Activated T-helper 9 cell treated with anti-CD3 and anti-CD28 coated beads, Interleukin-2, amount 50 U/mL, for 16 hours (primary cell): ENCODE results near the gene SIRPD.
"Not testable (repeated sequence)": the region's sequence is repeated elsewhere in the genome, so short reads cannot be mapped to it uniquely, and the experiment has no call there.

ENCODE experiments used
- DNase-seq: peaks from one replicate; pipeline ENCODE4 v3.0.0-alpha.2; 2020; ENCODE audit warnings: low read depth

Gene SIRPD

GRCh38 chr20:1557605-1558004 is at the start of gene SIRPD:
Gene SIRPD, minus strand, starts transcription at chr20:1557705. Its CDS starts 52 bp downstream, at chr20:1557653.
- no peak for DNase-seq

- DNase-seq = no peak
Observed at GRCh38 chr20:1600736-1601135, 43.2 kb upstream of the SIRPD start.

- no peak for DNase-seq
Observed at GRCh38 chr20:1595333-1595732, 37.8 kb upstream of the SIRPD start.

- no peak for DNase-seq
Observed at GRCh38 chr20:1588533-1589460, 31.3 kb upstream of the SIRPD start.

GRCh38 chr20:1587781-1588532 is 30.5 kb upstream of the SIRPD start:
- no peak for DNase-seq

GRCh38 chr20:1579488-1579887 is 22.0 kb upstream of the SIRPD start:
- no peak for DNase-seq

- no peak for DNase-seq
Observed at GRCh38 chr20:1577906-1578305, 20.4 kb upstream of the SIRPD start.

GRCh38 chr20:1577313-1577712 is 19.8 kb upstream of the SIRPD start:
- not testable (repeated sequence) for DNase-seq

GRCh38 chr20:1576641-1577040 is 19.1 kb upstream of the SIRPD start:
- no peak for DNase-seq

- DNase-seq = not testable (repeated sequence)
Observed at GRCh38 chr20:1576003-1576402, 18.5 kb upstream of the SIRPD start.

- not testable (repeated sequence) for DNase-seq
Observed at GRCh38 chr20:1571583-1571982, 14.1 kb upstream of the SIRPD start.

GRCh38 chr20:1569415-1569881 is 11.9 kb upstream of the SIRPD start:
- no peak for DNase-seq

GRCh38 chr20:1568163-1568490 is 10.6 kb upstream of the SIRPD start:
- no peak for DNase-seq

GRCh38 chr20:1567392-1568162 is 10.1 kb upstream of the SIRPD start:
- no peak for DNase-seq

GRCh38 chr20:1566701-1567100 is 9.2 kb upstream of the SIRPD start:
- DNase-seq = no peak

- DNase-seq = no peak
Observed at GRCh38 chr20:1565461-1565860, 8.0 kb upstream of the SIRPD start.

- no peak for DNase-seq
Observed at GRCh38 chr20:1563598-1563997, 6.1 kb upstream of the SIRPD start.

GRCh38 chr20:1562622-1563021 is 5.1 kb upstream of the SIRPD start:
- no peak for DNase-seq

GRCh38 chr20:1561350-1561749 is 3.8 kb upstream of the SIRPD start:
- no peak for DNase-seq

- no peak for DNase-seq
Observed at GRCh38 chr20:1555952-1556351, 1.6 kb downstream of the SIRPD start.

GRCh38 chr20:1539816-1540419 is 17.6 kb downstream of the SIRPD start:
- DNase-seq = no peak

- no peak for DNase-seq
Observed at GRCh38 chr20:1538655-1539054, 18.9 kb downstream of the SIRPD start.
